NCI-H2029 treated with DMSO at 0.1 percent for 48 hours (cell line): ENCODE measurements around the gene SSBP2.
"Not testable (repeated sequence)": the region's sequence is repeated elsewhere in the genome, so short reads cannot be mapped to it uniquely, and the experiment has no call there.

Source experiments
- DNase-seq: peaks from one replicate; lab custom pipeline; 2025; lab: John Stamatoyannopoulos, UW

Gene SSBP2

DNA sequence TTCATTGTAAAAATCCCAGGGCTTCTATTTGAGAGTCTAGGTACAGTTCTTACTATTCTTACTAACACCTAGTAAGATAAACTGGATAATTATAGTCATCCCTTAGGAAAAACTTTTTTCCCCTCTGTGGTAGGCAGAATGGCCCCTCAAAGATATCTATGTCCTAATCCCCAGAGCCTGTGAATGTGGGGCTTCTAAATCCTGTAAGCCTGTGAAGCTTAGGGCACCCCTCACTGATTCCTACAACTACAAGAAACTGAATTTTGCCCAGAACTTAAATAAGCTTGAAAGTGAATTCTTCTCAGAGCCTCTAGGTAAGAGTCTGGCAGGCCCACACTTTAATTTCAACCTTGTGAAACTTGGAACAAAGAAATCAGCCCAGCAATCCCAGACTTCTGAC, 226.9 kb downstream of the SSBP2 start:
- no peak for DNase-seq

DNA sequence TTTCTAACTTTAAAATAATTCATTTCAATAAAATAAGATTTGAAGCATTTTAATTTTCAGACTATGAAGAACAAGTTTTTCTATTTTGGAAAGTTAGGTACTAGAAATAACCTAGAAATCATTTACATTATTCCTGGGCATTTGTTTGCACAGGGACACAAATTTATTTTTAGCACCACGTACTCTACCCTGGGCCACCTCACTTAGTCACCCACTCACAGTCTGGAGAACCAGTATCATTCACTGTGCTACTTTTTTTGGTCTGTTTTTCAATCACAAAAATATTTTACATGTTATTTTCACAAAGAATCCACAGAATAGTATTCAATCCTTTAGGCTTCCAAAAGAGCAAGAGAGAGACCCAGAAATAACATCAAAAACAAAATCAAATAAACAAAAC, 228.3 kb downstream of the SSBP2 start:
- DNase-seq, result no peak

DNA sequence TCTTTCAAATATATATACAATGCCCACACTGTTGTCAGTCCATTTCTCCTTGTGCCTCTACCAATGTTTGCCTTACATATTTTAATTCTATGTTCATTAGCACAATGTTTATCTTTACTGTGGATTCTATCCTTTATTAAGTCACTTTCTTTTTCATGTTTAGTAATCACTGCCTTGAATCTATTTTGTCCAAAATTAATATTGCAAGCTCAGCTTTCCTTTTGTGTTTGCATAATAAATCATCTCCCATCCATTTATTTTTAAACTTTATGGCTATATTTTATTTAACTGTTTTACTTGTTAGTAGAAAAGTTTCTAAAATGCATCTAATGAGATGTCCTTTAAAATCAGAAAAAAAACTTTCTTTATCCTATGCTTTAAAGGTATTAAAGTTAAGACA, 230.1 kb downstream of the SSBP2 start:
- no peak for DNase-seq

DNA sequence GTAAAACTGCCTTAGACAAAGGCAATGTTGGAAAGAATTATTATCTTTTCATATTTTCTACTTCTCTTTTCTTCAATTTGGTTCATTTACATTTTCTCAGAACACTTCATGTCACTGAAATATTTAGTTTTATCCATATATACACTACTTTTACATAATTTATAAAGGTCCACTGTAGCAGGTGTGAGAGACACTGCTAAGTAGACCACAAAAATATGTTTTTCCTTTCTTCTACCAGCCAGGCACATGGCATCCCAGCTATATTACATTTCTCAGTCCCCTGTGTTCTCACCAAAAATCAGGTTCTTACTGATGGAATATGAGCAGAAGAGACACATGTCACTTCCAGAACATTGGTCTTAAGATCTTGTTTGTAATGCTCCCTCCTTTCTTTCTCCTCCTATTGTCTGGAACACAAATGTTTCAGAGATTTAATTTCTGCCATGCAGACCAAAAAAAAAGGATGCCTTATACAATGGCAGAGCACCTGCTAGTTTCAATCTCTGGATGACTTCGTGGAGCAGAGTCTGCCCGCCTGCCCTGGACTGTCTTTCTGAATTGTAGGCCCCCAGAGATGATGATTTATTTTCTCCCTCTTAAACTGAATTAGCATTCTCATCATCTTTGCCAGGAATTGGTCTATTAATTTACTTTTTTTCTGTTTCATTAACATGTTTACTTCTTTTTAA, 231.5 kb downstream of the SSBP2 start:
- no peak for DNase-seq

DNA sequence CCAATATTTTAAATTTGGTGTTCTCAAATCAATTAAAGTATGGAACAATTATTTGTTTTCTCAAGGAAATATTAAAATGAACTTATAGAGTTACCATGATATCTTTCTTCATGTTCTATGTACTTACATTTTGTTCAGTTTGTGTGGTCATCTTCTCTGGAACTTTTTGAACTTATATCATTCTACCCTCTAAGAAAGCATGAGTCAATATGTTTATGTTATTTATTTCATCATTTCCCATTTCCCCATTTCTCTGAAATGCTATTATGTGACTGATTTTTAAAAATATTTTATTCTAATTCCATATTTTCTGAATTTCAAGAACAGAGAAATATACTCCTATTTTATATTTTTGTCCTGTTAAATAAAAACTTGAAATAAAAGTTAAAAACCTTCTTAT, 233.4 kb downstream of the SSBP2 start:
- DNase-seq, result no peak

DNA sequence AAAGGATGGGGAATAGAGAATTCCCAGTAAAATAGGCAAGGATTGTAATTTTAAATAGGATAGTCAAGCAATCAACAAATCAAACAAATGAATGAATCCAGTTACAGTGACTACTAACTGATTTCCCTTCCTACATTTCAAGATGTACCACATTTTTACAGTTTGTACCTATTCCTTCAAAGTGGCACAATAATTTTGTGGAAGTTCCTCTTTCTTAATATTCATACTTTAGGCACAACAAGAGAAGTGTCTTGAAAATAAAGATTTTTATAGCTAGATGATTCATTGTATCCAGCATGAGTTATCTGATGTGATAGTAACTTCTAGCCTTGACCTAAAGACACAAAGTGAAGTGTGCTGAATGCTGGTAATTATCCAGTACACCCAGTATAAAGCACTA, 234.8 kb downstream of the SSBP2 start:
- no peak for DNase-seq

DNA sequence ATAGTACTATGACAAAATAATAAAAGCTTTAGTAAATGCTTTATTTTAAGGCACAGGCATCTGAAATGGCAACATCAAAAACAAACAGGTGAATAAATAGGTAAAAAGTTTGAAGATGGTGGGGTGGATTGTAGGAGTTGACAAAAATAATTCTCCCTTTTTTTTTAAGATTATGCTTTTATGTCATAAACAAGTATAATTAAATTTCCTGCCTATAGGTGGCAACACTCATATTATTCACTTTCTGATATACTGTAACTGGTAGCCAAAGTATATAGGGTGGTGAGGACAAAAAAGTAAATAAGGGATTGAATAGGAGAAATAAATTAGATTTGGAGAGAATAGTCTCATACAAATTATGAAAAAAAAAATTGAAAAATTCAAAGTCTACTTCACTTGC, 236.9 kb downstream of the SSBP2 start:
- no peak for DNase-seq

DNA sequence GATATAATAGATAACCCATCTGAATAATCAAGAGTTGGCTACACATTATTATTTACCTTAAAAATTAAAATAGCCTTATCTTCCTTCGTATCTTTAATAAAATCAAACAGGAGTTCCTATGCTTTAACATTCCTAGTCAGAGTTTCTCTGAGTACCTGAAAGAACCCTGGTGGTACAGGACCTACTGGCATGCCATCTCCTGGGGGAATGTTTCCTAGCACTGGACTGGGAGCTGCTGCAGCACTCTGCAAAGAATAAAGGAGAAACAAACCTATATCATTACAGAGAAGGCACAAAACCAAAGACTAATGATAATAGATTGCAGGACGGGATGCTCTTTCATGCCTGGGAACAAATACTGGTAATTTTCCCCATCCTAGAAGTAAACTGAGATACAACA, 237.4 kb downstream of the SSBP2 start:
- DNase-seq, result no peak

DNA sequence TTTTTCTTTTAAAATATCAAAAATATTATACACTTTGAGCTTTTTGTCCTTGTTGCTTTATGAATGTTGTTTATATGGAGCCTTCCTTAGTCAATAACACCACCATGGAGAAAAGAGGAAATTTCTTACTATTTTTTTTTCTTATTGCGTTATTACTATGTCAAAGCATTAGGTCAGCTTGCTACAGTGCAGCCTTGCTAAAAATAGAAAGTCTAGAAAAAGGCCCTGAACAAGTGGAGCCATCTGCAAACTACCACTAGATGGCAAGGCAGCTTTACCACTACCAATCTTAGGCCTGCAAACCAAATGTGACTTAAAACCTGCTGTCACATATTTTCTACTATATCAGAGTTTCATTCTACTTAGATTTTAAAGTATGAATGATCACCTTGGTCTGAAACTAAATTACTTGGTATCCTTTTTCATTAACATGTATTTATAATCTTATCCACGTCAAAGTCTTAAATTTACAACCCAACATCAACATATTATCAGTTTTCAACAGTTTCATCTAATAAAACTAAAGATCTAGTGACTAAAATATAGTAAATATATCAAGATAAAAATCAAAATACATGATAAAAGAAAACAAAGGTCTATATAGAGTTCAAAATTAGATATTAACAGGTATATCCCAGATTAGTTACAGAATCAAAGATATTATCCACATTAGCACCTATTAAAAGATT, 243.9 kb downstream of the SSBP2 start:
- peak; percentile 92 for DNase-seq

DNA sequence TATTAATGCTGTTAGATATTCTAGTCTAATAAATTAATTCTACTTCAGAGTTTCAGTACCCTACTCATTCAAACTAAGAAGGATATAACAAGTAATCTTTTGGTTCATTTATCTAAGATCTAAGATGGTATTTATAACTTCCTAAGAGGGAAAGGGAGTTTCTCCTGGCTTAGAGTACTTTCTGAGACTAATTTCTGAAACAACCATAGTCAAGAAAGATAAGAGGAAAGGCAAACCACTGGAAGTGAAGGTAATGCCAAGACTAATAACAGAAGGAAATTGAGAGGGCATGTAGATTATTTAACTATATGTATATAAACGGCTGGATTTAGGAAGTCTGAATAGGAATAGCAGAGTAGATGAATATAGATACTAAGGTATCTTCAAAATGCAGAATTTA, 244.5 kb downstream of the SSBP2 start:
- no peak for DNase-seq

DNA sequence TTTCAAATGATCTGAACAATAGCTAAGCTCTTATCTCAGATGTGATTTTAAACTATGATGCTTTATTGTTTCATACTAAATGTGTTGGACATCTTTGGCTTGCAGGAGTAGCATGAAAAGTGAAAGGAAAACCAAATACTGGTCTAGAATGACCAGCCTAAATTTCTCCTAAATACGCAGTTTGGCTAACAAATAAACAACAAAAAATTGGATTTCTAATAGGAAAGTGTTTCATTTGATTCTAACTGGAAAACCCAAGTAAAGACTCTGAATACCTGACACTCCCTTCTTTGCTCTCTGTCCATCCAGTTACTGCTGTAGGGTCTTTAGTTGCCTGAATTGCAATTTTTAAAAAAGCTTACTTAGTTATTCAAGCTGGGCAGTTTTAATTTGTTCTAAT, 245.2 kb downstream of the SSBP2 start:
- no peak for DNase-seq

DNA sequence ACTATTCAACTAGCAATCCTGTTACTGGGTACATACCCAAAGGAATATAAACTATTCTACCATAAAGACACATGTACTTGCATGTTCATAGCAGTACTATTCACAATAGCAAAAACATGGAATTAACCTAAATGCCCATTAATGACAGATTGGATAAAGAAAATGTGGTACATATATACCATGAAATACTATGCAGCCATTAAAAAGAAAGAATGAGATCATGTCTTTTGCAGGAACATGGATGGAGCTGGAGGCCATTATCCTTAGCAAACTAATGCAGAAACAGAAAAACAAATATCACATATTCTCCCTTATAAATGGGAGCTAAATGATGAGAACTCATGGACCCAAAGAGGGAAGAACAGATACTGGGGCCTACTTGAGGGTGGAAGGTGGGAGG, 247.3 kb downstream of the SSBP2 start:
- DNase-seq, result not testable (repeated sequence)

DNA sequence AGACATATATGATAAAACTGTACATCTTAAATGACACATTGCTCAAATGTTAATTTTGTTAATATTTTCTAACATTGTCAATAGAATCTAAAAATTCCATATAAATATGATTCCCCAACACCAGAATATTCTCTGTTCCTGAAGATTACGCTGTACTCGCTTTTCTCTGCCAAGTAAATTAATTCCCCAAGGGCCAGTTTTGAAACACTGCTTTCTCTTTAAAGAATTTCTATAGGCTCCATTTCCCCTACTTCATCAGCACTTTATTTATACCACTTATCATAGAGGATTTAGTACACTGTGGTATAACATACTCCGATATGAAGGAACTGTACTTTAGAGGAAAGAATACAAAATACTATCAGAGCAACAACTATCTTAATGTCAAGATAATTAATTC, 255.6 kb downstream of the SSBP2 start:
- DNase-seq, result no peak

DNA sequence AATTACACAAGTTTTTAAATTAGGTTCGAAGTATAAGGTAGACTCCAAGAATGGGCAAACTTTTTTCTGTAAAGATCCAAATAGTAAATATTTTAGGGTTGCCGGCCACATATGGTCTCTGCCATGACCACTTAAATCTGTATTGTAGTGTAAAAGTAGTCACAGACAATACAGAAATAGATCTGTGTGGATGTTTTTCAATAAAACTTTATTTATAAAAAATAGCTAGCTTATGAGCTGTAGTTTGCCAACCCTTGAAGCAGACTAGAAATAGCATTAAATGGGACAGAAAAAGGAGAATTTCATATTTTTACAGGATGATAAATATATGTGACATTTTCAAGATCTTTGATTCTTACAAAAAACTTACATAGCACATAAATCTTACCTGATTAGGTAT, 262.0 kb downstream of the SSBP2 start:
- DNase-seq, result no peak

DNA sequence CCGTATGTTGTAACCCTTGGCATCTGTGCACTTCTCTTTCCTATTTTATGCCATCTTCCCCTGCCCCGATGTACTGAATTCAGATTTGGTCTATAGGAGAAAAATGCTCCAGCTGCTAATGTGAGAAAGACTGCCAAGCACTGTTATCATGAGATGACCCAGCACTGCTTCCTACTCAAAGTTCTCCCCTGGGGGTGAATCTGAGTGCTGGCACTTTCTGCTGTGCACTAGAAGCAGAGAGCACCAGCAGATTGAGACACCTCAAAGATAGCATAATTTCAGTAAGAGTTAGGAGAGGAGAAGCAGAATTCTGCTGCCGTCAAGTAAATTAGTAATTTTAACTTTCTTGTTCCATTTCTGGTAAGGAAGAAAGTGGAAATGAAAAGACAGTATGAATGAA, 264.2 kb downstream of the SSBP2 start:
- DNase-seq, result no peak

DNA sequence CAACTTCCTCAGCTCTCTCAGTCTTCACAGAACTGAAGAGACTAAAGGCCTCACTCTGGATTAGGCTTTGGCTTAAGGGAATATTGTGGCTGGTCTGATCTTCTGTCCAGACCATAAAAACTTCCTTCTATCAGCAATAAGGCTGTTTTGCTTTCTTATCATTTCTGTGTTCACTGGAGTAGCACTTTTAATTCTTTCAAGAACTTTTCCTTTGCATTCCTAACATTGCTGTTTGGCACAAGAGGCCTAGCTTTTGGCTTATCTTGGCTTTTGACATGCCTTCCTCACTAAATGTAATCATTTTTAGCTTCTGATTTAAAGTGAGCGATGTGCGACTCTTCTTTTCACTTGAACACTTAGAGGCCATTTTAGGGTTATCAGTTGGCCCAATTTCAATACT, 268.3 kb downstream of the SSBP2 start:
- no peak for DNase-seq

DNA sequence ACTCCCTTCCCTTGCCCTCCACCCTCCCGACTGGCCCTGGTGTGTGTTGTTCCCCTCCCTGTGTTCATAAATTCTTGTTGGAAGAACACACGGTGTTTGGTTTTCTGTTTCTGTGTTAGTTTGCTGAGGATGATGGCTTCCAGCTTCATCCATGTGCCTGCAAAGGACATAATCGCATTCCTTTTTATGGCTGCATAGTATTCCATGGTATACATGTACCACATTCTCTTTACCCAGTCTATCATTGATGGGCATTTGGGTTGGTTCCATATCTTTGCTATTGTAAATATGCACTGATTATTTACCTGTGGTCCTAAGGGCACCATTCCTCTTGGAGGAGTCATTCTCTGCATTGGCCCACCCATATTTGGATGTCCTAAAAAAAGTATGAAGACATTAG, 277.5 kb downstream of the SSBP2 start:
- not testable (repeated sequence) for DNase-seq

DNA sequence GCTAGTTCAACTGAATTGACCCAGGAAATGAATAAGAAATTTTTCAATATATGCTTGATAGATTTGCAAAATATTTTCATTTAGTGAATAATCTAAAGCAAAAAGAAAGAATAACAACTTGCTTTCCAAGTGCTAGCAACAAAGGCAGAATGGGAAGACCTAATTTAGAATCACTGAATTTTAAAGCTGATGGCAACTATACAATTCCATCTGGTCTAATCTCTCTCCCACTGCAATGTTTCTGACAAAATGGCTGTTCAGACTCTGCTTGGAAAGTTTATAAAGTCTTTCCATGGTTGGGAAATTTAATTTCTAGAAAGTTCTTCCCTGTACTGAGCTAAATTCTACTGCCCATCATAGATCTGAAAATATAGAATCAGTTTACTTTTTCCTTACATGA, 281.2 kb downstream of the SSBP2 start:
- DNase-seq, result no peak

DNA sequence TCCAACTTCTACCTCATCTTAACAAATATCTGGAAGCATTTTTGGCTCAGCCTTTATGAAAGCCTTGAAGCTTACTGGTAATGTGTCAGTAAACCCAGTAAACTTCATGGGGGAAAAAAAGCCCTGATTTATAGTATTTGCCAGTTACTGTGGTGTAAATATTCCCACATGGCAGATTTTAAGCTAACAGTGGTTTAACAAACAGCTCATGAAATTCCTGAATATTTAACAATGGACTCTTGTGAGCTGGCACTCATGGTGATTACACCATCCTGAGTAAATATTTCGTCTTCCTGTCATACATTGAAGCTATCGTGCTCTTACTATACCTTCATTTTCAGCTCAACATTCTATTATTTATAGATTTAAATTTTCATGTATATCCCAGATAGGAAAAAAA, 300.0 kb downstream of the SSBP2 start:
- peak; percentile 13 for DNase-seq

DNA sequence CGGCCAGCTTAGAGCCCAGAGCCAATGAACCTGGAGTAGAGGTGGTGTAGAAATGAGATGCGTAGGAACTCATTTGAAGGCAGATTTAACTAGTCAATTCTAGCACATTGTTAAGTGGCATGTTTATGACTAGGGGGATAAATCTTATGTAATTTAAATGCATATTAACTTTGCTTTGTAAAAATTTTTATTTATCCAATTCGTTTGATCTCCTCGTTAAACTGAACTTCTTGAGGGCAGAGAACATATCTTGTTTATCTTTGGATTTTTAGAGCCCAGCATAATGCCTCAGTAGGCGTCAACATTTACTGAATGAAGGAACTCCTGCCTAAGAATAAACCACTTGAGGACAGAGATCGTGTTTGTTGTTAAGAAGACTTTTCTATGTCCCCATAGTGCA, 315.9 kb downstream of the SSBP2 start:
- DNase-seq, result no peak

DNA sequence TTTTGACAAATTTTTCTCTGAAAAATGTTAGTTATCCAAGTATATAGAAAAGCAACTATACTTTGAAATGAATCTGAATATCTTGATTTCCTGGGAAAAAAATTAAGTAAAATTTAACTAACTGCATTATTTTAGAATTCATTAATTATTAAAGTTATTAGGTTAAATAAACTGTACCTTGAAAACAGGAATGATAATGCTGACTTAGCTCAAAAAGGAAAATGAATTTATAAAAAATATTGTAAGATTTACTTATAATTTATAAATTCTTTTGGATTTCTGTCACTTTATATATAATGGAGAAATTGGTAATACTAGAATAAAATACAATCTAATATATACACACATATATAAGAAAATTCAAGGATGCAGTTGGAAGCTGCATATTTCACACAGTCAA, 320.9 kb downstream of the SSBP2 start:
- no peak for DNase-seq

DNA sequence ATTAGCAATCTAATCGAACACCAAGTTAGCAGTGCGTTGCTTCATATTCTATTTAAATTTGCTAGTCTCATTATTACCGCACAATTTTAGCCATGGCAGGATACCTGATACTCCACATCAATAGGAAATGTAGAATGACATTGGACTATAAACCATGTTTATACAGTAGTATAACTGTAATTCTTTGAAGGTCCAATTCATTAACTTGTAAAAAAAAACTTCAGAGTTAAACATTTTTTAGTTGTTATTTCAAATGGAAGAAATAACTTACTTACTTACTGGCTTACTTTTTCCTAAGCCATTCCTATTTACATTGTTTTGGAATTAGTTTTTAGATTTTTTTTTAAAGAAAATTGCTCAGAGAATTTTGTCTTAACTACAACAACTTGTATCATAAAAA, 321.5 kb downstream of the SSBP2 start:
- DNase-seq, result no peak

DNA sequence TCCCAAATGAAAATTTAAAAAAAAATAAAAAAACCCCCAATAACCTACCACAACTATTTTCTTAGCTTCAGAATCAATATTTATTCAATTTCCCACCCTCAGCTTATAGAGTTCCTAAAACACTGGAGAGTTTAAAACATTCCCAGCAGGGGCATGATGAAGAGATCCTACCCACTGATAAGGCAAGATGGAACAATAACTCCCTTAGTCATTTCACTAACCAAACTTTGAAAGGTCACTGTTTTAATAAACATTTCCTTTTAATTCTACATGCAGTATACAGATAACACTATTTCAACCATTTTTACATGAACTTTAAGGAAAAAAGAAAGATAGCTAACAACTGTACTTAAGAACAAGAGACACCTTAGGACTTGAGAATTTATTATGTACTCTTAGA, 322.0 kb downstream of the SSBP2 start:
- no peak for DNase-seq

DNA sequence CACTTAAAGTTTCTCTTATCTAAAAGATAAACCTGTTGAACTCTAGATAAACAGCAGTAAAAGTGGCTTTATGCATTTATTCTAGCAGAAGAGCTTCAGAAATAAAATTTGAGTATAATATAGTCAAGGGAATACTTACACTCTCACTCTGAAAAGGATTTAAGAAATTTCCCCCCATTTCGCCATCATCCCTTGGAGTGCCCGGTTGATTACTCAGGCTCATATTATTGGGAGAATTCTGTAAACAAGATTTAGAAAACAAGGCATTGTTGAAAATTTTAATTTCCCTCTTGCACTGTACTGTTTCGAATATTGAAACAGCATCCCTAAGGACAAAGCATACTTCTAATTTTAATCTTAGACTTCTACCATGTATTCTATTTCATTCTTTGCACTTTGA, 322.5 kb downstream of the SSBP2 start:
- no peak for DNase-seq
